Stimulated activated CD4-positive, alpha-beta T cell treated with anti-CD3 and anti-CD28 coated beads, Interleukin-15, amount 100 ng/mL, for 48 hours (primary cell): Measurements from ENCODE around the gene ZNF532.
"Not testable (repeated sequence)": the region's sequence is repeated elsewhere in the genome, so short reads cannot be mapped to it uniquely, and the experiment has no call there.

Source experiments
- DNase-seq, 2 donors: peaks; one replicate each; pipeline ENCODE4 v3.0.0-alpha.2; 2020; ENCODE audit warnings: low read depth in 2 of 2

Gene ZNF532

GRCh38 chr18:59008302-59008974 lies 143.8 kb downstream of the ZNF532 start:
- DNase-seq = no peak

- DNase-seq = no peak
Observed at GRCh38 chr18:59009846-59010245, 145.2 kb downstream of the ZNF532 start.

GRCh38 chr18:59011289-59011688 lies 146.6 kb downstream of the ZNF532 start:
- no peak for DNase-seq

- DNase-seq = no peak
Observed at GRCh38 chr18:59011786-59012185, 147.1 kb downstream of the ZNF532 start.

GRCh38 chr18:59012815-59013705 lies 148.4 kb downstream of the ZNF532 start:
- DNase-seq = no peak

GRCh38 chr18:59013744-59014143 lies 149.1 kb downstream of the ZNF532 start:
- no peak for DNase-seq

- no peak for DNase-seq
Observed at GRCh38 chr18:59015531-59016152, 151.0 kb downstream of the ZNF532 start.

- no peak for DNase-seq
Observed at GRCh38 chr18:59021500-59021899, 156.8 kb downstream of the ZNF532 start.

- no peak for DNase-seq
Observed at GRCh38 chr18:59022167-59022945, 157.7 kb downstream of the ZNF532 start.

GRCh38 chr18:59024829-59025228 lies 160.2 kb downstream of the ZNF532 start:
- no peak for DNase-seq

GRCh38 chr18:59025532-59025931 lies 160.9 kb downstream of the ZNF532 start:
- DNase-seq = not testable (repeated sequence)

- no peak for DNase-seq
Observed at GRCh38 chr18:59026364-59026763, 161.7 kb downstream of the ZNF532 start.

- DNase-seq = no peak
Observed at GRCh38 chr18:59026831-59027410, 162.2 kb downstream of the ZNF532 start.

- no peak for DNase-seq
Observed at GRCh38 chr18:59029663-59030429, 165.2 kb downstream of the ZNF532 start.

- DNase-seq = no peak
Observed at GRCh38 chr18:59032308-59032707, 167.6 kb downstream of the ZNF532 start.

GRCh38 chr18:59033359-59033758 lies 168.7 kb downstream of the ZNF532 start:
- no peak for DNase-seq

- DNase-seq = no peak
Observed at GRCh38 chr18:59033974-59034373, 169.3 kb downstream of the ZNF532 start.

GRCh38 chr18:59035591-59035990 lies 170.9 kb downstream of the ZNF532 start:
- DNase-seq = no peak
